DND-41 (cell line): Measurements from ENCODE around the gene GRWD1.
"Not testable (repeated sequence)": the region's sequence is repeated elsewhere in the genome, so short reads cannot be mapped to it uniquely, and the experiment has no call there.

Experiments
- ATAC-seq: fragments of 200-7000 bp; cut with Tn5 transposase; 3 replicates; pipeline ENCODE4 v1.9.1; 2021; ENCODE audit warnings: low read depth; ENCODE audit not compliant: insufficient read depth
- DNase-seq: peaks from one replicate; pipeline ENCODE4 v3.0.0-alpha.2; 2020
- H2AFZ ChIP-seq: 2 replicates; pipeline ENCODE4 v1.6.0; 2012; ENCODE audit warnings: low read depth, low read length
- H3K27ac ChIP-seq: 2 replicates; pipeline ENCODE4 v1.5.1; 2012; ENCODE audit warnings: low read length, inconsistent platforms
- H3K27me3 ChIP-seq: fragments of 200-600 bp; sonication (generic); 2 replicates; pipeline ENCODE4 v1.6.0; 2012; ENCODE audit warnings: low read length, mild to moderate bottlenecking, inconsistent platforms; ENCODE audit not compliant: insufficient read depth, poor library complexity
- H3K36me3 ChIP-seq: 2 replicates; pipeline ENCODE4 v1.5.1; 2012; ENCODE audit warnings: low read length, inconsistent platforms; ENCODE audit not compliant: insufficient read depth
- H3K4me1 ChIP-seq: 2 replicates; pipeline ENCODE4 v1.5.1; 2012; ENCODE audit warnings: mild to moderate bottlenecking, low read length; ENCODE audit not compliant: insufficient read depth
- H3K4me2 ChIP-seq: 2 replicates; pipeline ENCODE4 v1.6.0; 2012; ENCODE audit warnings: mild to moderate bottlenecking, moderate library complexity, low read length, inconsistent platforms; ENCODE audit not compliant: insufficient read depth
- H3K4me3 ChIP-seq, 2 experiments: fragments of 200-600 bp in 1 of 2; shearing (Covaris generic) in 1 of 2; 2 replicates each; pipeline ENCODE4 v1.5.1; 2012 to 2016; ENCODE audit warnings: inconsistent platforms in 2 of 2, low read length in 2 of 2, mild to moderate bottlenecking in 2 of 2, low read depth in 1 of 2, moderate library complexity in 1 of 2
- H3K79me2 ChIP-seq: 2 replicates; pipeline ENCODE4 v1.6.0; 2012; ENCODE audit warnings: low read length, inconsistent platforms; ENCODE audit not compliant: insufficient read depth
- H3K9ac ChIP-seq: 2 replicates; pipeline ENCODE4 v1.6.0; 2012; ENCODE audit warnings: low read depth, mild to moderate bottlenecking, inconsistent platforms, low read length, moderate library complexity
- H3K9me3 ChIP-seq: 2 replicates; pipeline ENCODE4 v1.5.1; 2012; ENCODE audit warnings: low read length, moderate library complexity, mild to moderate bottlenecking, inconsistent platforms; ENCODE audit not compliant: insufficient read depth, severe bottlenecking
- H4K20me1 ChIP-seq: 2 replicates; pipeline ENCODE4 v1.6.0; 2012; ENCODE audit warnings: low read length; ENCODE audit not compliant: insufficient read depth
- CTCF ChIP-seq: IDR thresholded peaks from 2 replicates; pipeline ENCODE4 v1.5.1; 2012; ENCODE audit warnings: borderline replicate concordance, low read length, moderate library complexity, mild to moderate bottlenecking; ENCODE audit not compliant: poor library complexity, severe bottlenecking; ENCODE audit errors: extremely low read depth
- EZH2 ChIP-seq: IDR thresholded peaks from 3 replicates; pipeline ENCODE4 v1.6.1; 2012; ENCODE audit warnings: borderline replicate concordance, low read depth, mild to moderate bottlenecking, moderate library complexity, low read length, inconsistent platforms; ENCODE audit not compliant: severe bottlenecking

The GRWD1 gene

GRCh38 chr19:48484247-48484893 is 38.6 kb downstream of the GRWD1 start:
- Histone ChIP-seq H3K4me1 (no peaks in the 10 kb centered on the region), H3K9ac (no peak overlapping the region), H2AFZ (no peak overlapping the region), H4K20me1 (peaks cover 21% of the 10 kb centered on the region), H3K27me3 (no peaks in the 10 kb centered on the region), H3K4me3 (no peak overlapping the region), H3K9me3 (no peaks in the 10 kb centered on the region), H3K4me2 (no peak overlapping the region), H3K36me3 (peaks cover 17% of the 10 kb centered on the region), H3K79me2 (no peaks in the 10 kb centered on the region), H3K27ac (no peak overlapping the region)
- DNase-seq (no peak), ATAC-seq (no peak)
- TF ChIP-seq CTCF (no peak), EZH2 (no peak)

- H3K27me3 ChIP-seq, result no peaks in the 10 kb centered on the region
- no peak for ATAC-seq
- peaks cover 10% of the 10 kb centered on the region for H3K36me3 ChIP-seq
- no peak overlapping the region for H3K27ac ChIP-seq
- H3K4me3 ChIP-seq, result no peak overlapping the region
- peaks cover 14% of the 10 kb centered on the region for H4K20me1 ChIP-seq
- H2AFZ ChIP-seq, result no peak overlapping the region
- no peak for TF ChIP-seq CTCF
- TF ChIP-seq EZH2, result no peak
- H3K9ac ChIP-seq, result no peak overlapping the region
- peaks cover 3% of the 10 kb centered on the region; the same call in 1 of the 2 replicates for H3K4me1 ChIP-seq
- DNase-seq, result no peak
- H3K9me3 ChIP-seq, result no peaks in the 10 kb centered on the region
- no peak overlapping the region for H3K4me2 ChIP-seq
- no peaks in the 10 kb centered on the region for H3K79me2 ChIP-seq
These were observed 39.3 kb downstream of the GRWD1 start for GRCh38 chr19:48484931-48485612.

GRCh38 chr19:48486706-48487105 is 40.9 kb downstream of the GRWD1 start:
- not testable (repeated sequence) for H3K27me3 ChIP-seq, DNase-seq, H3K9me3 ChIP-seq, H3K4me3 ChIP-seq, H3K4me2 ChIP-seq, H3K27ac ChIP-seq, H3K79me2 ChIP-seq, H3K9ac ChIP-seq, H2AFZ ChIP-seq, H3K36me3 ChIP-seq, ATAC-seq
- H3K4me1 ChIP-seq, result peaks cover 15% of the 10 kb centered on the region
- peaks cover 10% of the 10 kb centered on the region for H4K20me1 ChIP-seq

GRCh38 chr19:48487544-48487943 is 41.8 kb downstream of the GRWD1 start:
- no peak overlapping the region for H2AFZ ChIP-seq
- H4K20me1 ChIP-seq, result peaks cover 7% of the 10 kb centered on the region
- no peak overlapping the region for H3K4me2 ChIP-seq
- peaks cover 24% of the 10 kb centered on the region for H3K4me1 ChIP-seq
- DNase-seq (no peak), ATAC-seq (no peak)
- no peak overlapping the region for H3K27ac ChIP-seq
- H3K9ac ChIP-seq, result no peak overlapping the region
- H3K27me3 ChIP-seq, result no peaks in the 10 kb centered on the region
- H3K9me3 ChIP-seq, result no peaks in the 10 kb centered on the region
- no peak overlapping the region for H3K4me3 ChIP-seq
- no peaks in the 10 kb centered on the region for H3K79me2 ChIP-seq
- no peak for TF ChIP-seq CTCF
- TF ChIP-seq EZH2, result no peak
- H3K36me3 ChIP-seq, result no peaks in the 10 kb centered on the region
